Neural progenitor cell (in vitro differentiated cells): Measurements from ENCODE around the gene ADAMTS6. TPM values are rescaled to one million over a fixed set of nuclear protein-coding genes. Genes with fewer than 3 reads are reported as not detected.

Experiments used
- DNase-seq: peaks from one replicate; pipeline ENCODE4 v3.0.0-alpha.2; 2016; ENCODE audit warnings: low spot score
- H2AFZ ChIP-seq: fragments of 200-600 bp; sonication (generic); replicated peaks from 2 replicates; pipeline ENCODE4 v1.6.1; 2016; ENCODE audit warnings: antibody characterized with exemption
- H3F3A ChIP-seq: fragments of 200-600 bp; sonication (generic); 2 replicates; pipeline ENCODE4 v1.6.1; 2016; ENCODE audit warnings: antibody characterized with exemption, low read depth
- H3K27ac ChIP-seq: fragments of 200-600 bp; sonication (generic); 2 replicates; pipeline ENCODE4 v1.5.1; 2016; ENCODE audit warnings: mild to moderate bottlenecking
- H3K27me3 ChIP-seq: fragments of 200-600 bp; sonication (generic); 2 replicates; pipeline ENCODE4 v1.6.1; 2016; ENCODE audit warnings: mild to moderate bottlenecking, moderate library complexity
- H3K36me3 ChIP-seq: fragments of 200-600 bp; sonication (generic); 2 replicates; pipeline ENCODE4 v1.5.1; 2016
- H3K4me1 ChIP-seq: fragments of 200-600 bp; sonication (generic); 2 replicates; pipeline ENCODE4 v1.6.1; 2016; ENCODE audit warnings: mixed run types
- H3K4me2 ChIP-seq: fragments of 200-600 bp; sonication (generic); 2 replicates; pipeline ENCODE4 v1.6.1; 2016
- H3K4me3 ChIP-seq: fragments of 200-600 bp; sonication (generic); 2 replicates; pipeline ENCODE4 v1.5.1; 2016
- H3K79me2 ChIP-seq: fragments of 200-600 bp; sonication (generic); 2 replicates; pipeline ENCODE4 v1.6.1; 2016; ENCODE audit warnings: low read depth
- H3K9ac ChIP-seq: fragments of 200-600 bp; sonication (generic); 2 replicates; pipeline ENCODE4 v1.6.1; 2016
- H3K9me3 ChIP-seq: fragments of 200-600 bp; sonication (generic); 2 replicates; pipeline ENCODE4 v1.5.1; 2016; ENCODE audit warnings: low read depth
- H4K20me1 ChIP-seq: fragments of 200-600 bp; sonication (generic); 2 replicates; pipeline ENCODE4 v1.6.1; 2016; ENCODE audit warnings: low read depth
- H3K27ac Mint-ChIP-seq: 3 replicates; pipeline ENCODE4 v1.8.0; 2021; ENCODE audit warnings: mixed read lengths
- H3K27me3 Mint-ChIP-seq: 2 replicates; pipeline ENCODE4 v1.8.0; 2022; ENCODE audit warnings: low read depth, mild to moderate bottlenecking, inconsistent platforms, moderate library complexity, mixed read lengths; ENCODE audit not compliant: insufficient read depth
- H3K36me3 Mint-ChIP-seq: 3 replicates; pipeline ENCODE4 v1.8.0; 2021; ENCODE audit warnings: mixed read lengths
- H3K4me1 Mint-ChIP-seq: 3 replicates; pipeline ENCODE4 v1.8.0; 2021; ENCODE audit warnings: mixed read lengths
- H3K4me3 Mint-ChIP-seq: 3 replicates; pipeline ENCODE4 v1.8.0; 2021; ENCODE audit warnings: mild to moderate bottlenecking, moderate library complexity, mixed read lengths
- H3K9me3 Mint-ChIP-seq: 3 replicates; pipeline ENCODE4 v1.8.0; 2020; ENCODE audit warnings: mixed read lengths
- CTCF ChIP-seq: fragments of 200-600 bp; sonication (generic); IDR thresholded peaks from 2 replicates; pipeline ENCODE4 v1.5.1; 2017; ENCODE audit warnings: antibody characterized with exemption, mild to moderate bottlenecking
- EZH2 ChIP-seq: fragments of 200-600 bp; sonication (generic); IDR thresholded peaks from 2 replicates; pipeline ENCODE4 v1.6.1; 2017; ENCODE audit warnings: antibody characterized with exemption, mild to moderate bottlenecking, moderate library complexity
- EZH2phosphoT487 ChIP-seq: fragments of 200-600 bp; sonication (generic); IDR thresholded peaks from 2 replicates; pipeline ENCODE4 v1.6.1; 2017; ENCODE audit warnings: antibody characterized with exemption
- total RNA-seq: library from RNA; depleted of rRNA; stranded (reverse); fragments of >200 nt; gene quantifications from 2 replicates; pipeline ENCODE4 v1.2.3, GENCODE V29; 2015; ENCODE audit warnings: low replicate concordance

Gene ADAMTS6
- total RNA-seq, 1 donor from 2014 or later, result 14.3 TPM

- H3K4me3 Mint-ChIP-seq, result no peak overlapping the region
Observed at GRCh38 chr5:65296067-65296466, 185.7 kb downstream of the ADAMTS6 start.

GRCh38 chr5:65292196-65292595 lies 189.5 kb downstream of the ADAMTS6 start:
- no peak for TF ChIP-seq EZH2
- no peak for TF ChIP-seq CTCF
- TF ChIP-seq EZH2phosphoT487, result no peak
- no peak overlapping the region for H3K4me3 ChIP-seq
- H3K4me2 ChIP-seq, result no peak overlapping the region
- peaks cover 5% of the 10 kb centered on the region for H3K4me1 Mint-ChIP-seq
- no peaks in the 10 kb centered on the region for H4K20me1 ChIP-seq
- no peaks in the 10 kb centered on the region for H3K27me3 ChIP-seq
- H3K4me1 ChIP-seq, result no peaks in the 10 kb centered on the region
- no peak overlapping the region for H2AFZ ChIP-seq
- no peaks in the 10 kb centered on the region for H3F3A ChIP-seq
- no peaks in the 10 kb centered on the region for H3K36me3 ChIP-seq
- no peak overlapping the region for H3K27ac ChIP-seq
- no peak for DNase-seq
- no peaks in the 10 kb centered on the region for H3K9me3 ChIP-seq
- H3K36me3 Mint-ChIP-seq, result peaks cover 2% of the 10 kb centered on the region
- H3K79me2 ChIP-seq, result no peaks in the 10 kb centered on the region
- H3K27me3 Mint-ChIP-seq, result no peaks in the 10 kb centered on the region
- H3K27ac Mint-ChIP-seq, result no peak overlapping the region
- H3K4me3 Mint-ChIP-seq, result no peak overlapping the region
- no peaks in the 10 kb centered on the region for H3K9me3 Mint-ChIP-seq
- H3K9ac ChIP-seq, result no peak overlapping the region

More at GRCh38 chr5:65296067-65296466, 185.7 kb downstream of the ADAMTS6 start:
- H4K20me1 ChIP-seq, result no peaks in the 10 kb centered on the region
- Mint-ChIP-seq H3K4me1 (peaks cover 4% of the 10 kb centered on the region), H3K9me3 (no peaks in the 10 kb centered on the region), H3K27me3 (no peaks in the 10 kb centered on the region), H3K27ac (no peak overlapping the region), H3K36me3 (no peaks in the 10 kb centered on the region)
- no peaks in the 10 kb centered on the region for H3K79me2 ChIP-seq
- no peaks in the 10 kb centered on the region for H3F3A ChIP-seq
- no peak overlapping the region for H2AFZ ChIP-seq
- no peak overlapping the region for H3K4me2 ChIP-seq
- no peaks in the 10 kb centered on the region for H3K9me3 ChIP-seq
- no peak overlapping the region for H3K9ac ChIP-seq
- H3K27ac ChIP-seq, result no peak overlapping the region
- no peak overlapping the region for H3K4me3 ChIP-seq
- no peaks in the 10 kb centered on the region for H3K36me3 ChIP-seq
- TF ChIP-seq EZH2phosphoT487 (no peak), EZH2 (no peak), CTCF (no peak)
- no peaks in the 10 kb centered on the region for H3K4me1 ChIP-seq
- DNase-seq, result no peak
- H3K27me3 ChIP-seq, result no peaks in the 10 kb centered on the region

- Mint-ChIP-seq H3K36me3 (peaks cover 2% of the 10 kb centered on the region), H3K4me3 (no peak overlapping the region), H3K9me3 (no peaks in the 10 kb centered on the region), H3K27me3 (no peaks in the 10 kb centered on the region), H3K4me1 (peaks cover 5% of the 10 kb centered on the region), H3K27ac (no peak overlapping the region)
- Histone ChIP-seq H3K27ac (no peak overlapping the region), H3K4me1 (no peaks in the 10 kb centered on the region), H2AFZ (no peak overlapping the region), H3K4me2 (no peak overlapping the region), H3K79me2 (no peaks in the 10 kb centered on the region), H3K27me3 (no peaks in the 10 kb centered on the region), H4K20me1 (no peaks in the 10 kb centered on the region), H3K9ac (no peak overlapping the region), H3K4me3 (no peak overlapping the region), H3K9me3 (no peaks in the 10 kb centered on the region), H3F3A (no peaks in the 10 kb centered on the region), H3K36me3 (no peaks in the 10 kb centered on the region)
- no peak for TF ChIP-seq EZH2phosphoT487
- no peak for TF ChIP-seq EZH2
- no peak for TF ChIP-seq CTCF
- no peak for DNase-seq
Observed at GRCh38 chr5:65290677-65291076, 191.0 kb downstream of the ADAMTS6 start.
